Astrocyte (in vitro differentiated cells and primary cell): ENCODE data around the gene PDE1C.

Experiments
- CTCF ChIP-seq: IDR thresholded peaks from 2 replicates; pipeline ENCODE4 v1.5.1; 2011; ENCODE audit warnings: low read depth, mild to moderate bottlenecking, inconsistent platforms, low read length, moderate library complexity; ENCODE audit not compliant: insufficient read depth
- EZH2 ChIP-seq: IDR thresholded peaks from 2 replicates; pipeline ENCODE4 v1.6.1; 2012; ENCODE audit warnings: mild to moderate bottlenecking, low read length, inconsistent platforms; ENCODE audit not compliant: insufficient read depth

DNA sequence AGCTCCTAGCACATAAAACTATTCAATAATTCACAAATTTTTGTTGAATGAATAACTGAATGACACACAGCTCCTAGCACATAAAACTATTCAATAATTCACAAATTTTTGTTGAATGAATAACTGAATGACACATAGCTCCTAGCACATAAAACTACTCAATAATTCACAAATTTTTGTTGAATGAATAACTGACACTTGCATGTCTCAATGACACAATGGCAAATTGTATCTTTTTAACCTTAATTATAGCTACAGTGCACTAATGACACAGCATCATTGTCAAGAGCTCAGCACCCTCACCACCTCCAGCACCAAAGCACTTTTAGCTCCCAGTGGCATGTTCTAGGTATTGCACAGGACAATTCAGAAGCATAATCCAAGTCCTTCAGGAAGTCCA lies 131.6 kb downstream of the PDE1C start:
- peak; percentile 30 for TF ChIP-seq CTCF
- TF ChIP-seq EZH2 = no peak
